ENCODE measurements around the gene C8A. TPM values are rescaled to one million over a fixed set of nuclear protein-coding genes. Genes with fewer than 3 reads are reported as not detected.

C8A gene
- not detected in 5 replicates for total RNA-seq (2022; extraction: Qiagen RNA extraction; ENCODE audit: low read depth)

GRCh38 chr1:56854521-56855099 is at the start of gene C8A:
Gene C8A, plus strand, starts transcription at chr1:56854797. Its CDS starts 105 bp downstream, at chr1:56854902.

DNA sequence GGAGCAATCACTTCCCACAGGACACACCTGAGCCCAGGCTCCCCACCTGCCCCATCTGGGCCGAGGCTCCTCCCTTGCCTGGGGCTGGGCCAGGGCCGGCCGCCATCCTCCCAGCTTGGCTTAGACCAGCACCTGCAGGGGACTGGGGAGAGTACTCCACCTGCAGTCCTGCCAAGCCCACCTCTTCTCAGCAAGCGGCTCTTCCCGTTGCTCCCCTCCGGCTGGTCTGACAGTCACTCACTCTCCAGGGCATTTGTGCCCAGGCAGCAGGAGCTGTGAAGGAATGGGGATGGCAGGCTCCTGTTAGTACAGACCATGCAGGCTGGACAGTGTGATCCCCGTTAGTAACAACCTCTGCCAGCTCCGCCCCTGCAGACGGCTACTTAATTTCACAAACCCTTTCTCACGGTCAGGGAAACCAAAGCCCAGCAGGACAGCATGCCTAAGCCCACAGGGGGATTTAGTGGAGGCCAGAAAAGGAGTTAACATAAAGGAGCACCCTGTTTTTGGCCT is 35.2 kb upstream of the C8A start, which contains the start of gene FYB2:
FYB2 (minus strand) TSS at position 18 of the 513 bp plus-strand sequence. CDS start 114 bp downstream, outside the sequence.

DNA sequence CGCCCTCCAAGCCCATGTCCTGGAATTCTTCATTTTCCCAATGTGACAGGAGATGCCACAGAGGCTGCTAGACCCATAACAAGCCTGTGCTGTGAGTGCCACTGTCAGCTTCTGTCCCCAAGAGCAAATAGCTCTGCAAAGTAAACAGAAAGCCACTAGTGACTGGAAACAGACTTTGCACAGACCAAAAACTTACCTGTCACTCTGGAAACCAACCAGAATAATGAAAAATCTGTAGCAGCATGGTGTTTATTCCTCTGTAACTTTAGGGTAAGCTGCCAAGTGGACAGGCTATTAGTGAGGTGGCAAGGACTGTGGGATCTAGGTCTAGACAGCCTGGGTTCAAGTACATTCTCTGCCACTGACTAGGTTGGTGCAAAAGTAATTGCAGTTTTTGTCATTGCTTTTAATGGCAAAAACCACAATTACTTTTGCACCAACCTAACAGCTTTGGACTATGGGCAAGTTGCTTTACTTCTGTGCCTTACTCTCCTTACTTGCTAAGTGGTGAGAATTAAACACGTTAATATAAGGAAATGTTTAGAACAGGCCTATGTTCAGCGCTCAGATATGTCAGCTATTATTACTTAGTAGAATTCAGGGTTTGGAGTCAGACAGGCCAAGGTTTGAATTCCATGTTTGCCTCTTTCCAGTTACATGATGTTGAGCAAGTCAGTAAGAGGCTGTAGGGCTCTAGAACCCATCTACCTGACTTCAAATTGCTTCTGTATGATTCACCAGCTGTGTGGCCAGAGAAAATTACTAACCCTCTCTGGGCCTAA is 111.5 kb downstream of the C8A start, which contains the start of gene C8B:
C8B (minus strand) TSS at position 100 of the 782 bp plus-strand sequence; CDS start at position 33, 67 bp downstream.

Other genes starting within 250 kb of the C8A start
- gene PRKAA2, start 209.5 kb upstream of the C8A start, total RNA-seq (2022; extraction: Qiagen RNA extraction; ENCODE audit: low read depth), result 2.3 to 2.9 TPM (median 2.6 TPM) in 5 replicates
- not detected in 5 replicates for gene FYB2, start 35.4 kb upstream of the C8A start, total RNA-seq (2022; extraction: Qiagen RNA extraction; ENCODE audit: low read depth)
- not detected in 5 replicates for gene C8B, start 111.2 kb downstream of the C8A start, total RNA-seq (2022; extraction: Qiagen RNA extraction; ENCODE audit: low read depth)